Transverse colon (tissue), 4 donors: Measurements from ENCODE around the gene HIVEP1. TPM values are rescaled to one million over a fixed set of nuclear protein-coding genes. Genes with fewer than 3 reads are reported as not detected.
"Not testable (repeated sequence)": the region's sequence is repeated elsewhere in the genome, so short reads cannot be mapped to it uniquely, and the experiment has no call there.

ENCODE experiments used
- DNase-seq: peaks from one replicate; pipeline ENCODE4 v3.0.0-alpha.2; 2019
- H3K27ac ChIP-seq, 4 donors: fragments of 200-600 bp; sonication (generic); 2 replicates each; pipeline ENCODE4 v1.5.1; 2016 to 2018; ENCODE audit warnings: inconsistent platforms in 4 of 4
- H3K27me3 ChIP-seq: fragments of 200-600 bp; sonication (generic); 2 replicates; pipeline ENCODE4 v1.5.1; 2017; ENCODE audit warnings: inconsistent platforms
- H3K36me3 ChIP-seq, 4 donors: fragments of 200-600 bp; sonication (generic); 2 replicates each; pipeline ENCODE4 v1.5.1; 2017 to 2019; ENCODE audit warnings: inconsistent platforms in 4 of 4
- H3K4me1 ChIP-seq, 4 donors: fragments of 200-600 bp; sonication (generic); 2 replicates each; pipeline ENCODE4 v1.5.1; 2017 to 2020; ENCODE audit warnings: inconsistent platforms in 4 of 4
- H3K4me3 ChIP-seq, 4 donors: fragments of 200-600 bp; sonication (generic); 1 replicate in 1 of 4; 2 replicates in 3 of 4; pipeline versions ENCODE4 v1.5.1 to v1.6.1; 2017 to 2019; ENCODE audit warnings: inconsistent platforms in 4 of 4
- H3K9me3 ChIP-seq, 2 donors: fragments of 200-600 bp; sonication (generic); 2 replicates each; pipeline ENCODE4 v1.5.1; 2017 to 2019; ENCODE audit warnings: inconsistent platforms in 2 of 2
- CTCF ChIP-seq, 5 experiments: fragments of 200-600 bp in 3 of 5; fragments of 450-650 bp in 2 of 5; sonication (generic) in 3 of 5; IDR thresholded peaks; 1 replicate in 2 of 5; 2 replicates in 3 of 5; pipeline ENCODE4 v1.5.1; 2016 to 2017; ENCODE audit warnings: antibody characterized with exemption in 5 of 5, inconsistent platforms in 3 of 5, mild to moderate bottlenecking in 2 of 5, moderate library complexity in 1 of 5
- EP300 ChIP-seq: sonication (generic); formaldehyde crosslinking; IDR thresholded peaks from one replicate; pipeline ENCODE4 v1.6.1; 2017; ENCODE audit warnings: antibody characterized with exemption, low read depth
- POLR2A ChIP-seq: fragments of 450-650 bp; IDR thresholded peaks from one replicate; pipeline ENCODE4 v1.6.1; 2016; ENCODE audit warnings: antibody characterized with exemption, mild to moderate bottlenecking, moderate library complexity
- POLR2AphosphoS5 ChIP-seq, 3 donors: sonication (generic); formaldehyde crosslinking; IDR thresholded peaks; one replicate each; pipeline ENCODE4 v1.6.1; 2016; ENCODE audit warnings: antibody characterized with exemption in 3 of 3
- WGBS, 2 donors: methylation state at CpG; one replicate each; pipeline ENCODE4 v1.1.5; 2018; ENCODE audit warnings: low coverage in 1 of 2; 5-methylcytosine and 5-hydroxymethylcytosine counted together
- in situ Hi-C, 4 donors: fragments of 200-750 bp; cut with MboI; loops; one replicate each; pipeline versions ENCODE4 v1.15.0 to v1.15.1; 2017; ENCODE audit warnings: low sequenced_read_pairs in 3 of 4, low pct_ligation_motif_present in 1 of 4, low pct_unique_long_range_greater_than_20kb in 1 of 4
- intact Hi-C: fragments of 100-400 bp; cut with DNase I; formaldehyde crosslinking; loops from one replicate; pipeline ENCODE4 v1.15.1; 2023; ENCODE audit warnings: low total_unique reads
- total RNA-seq, 4 donors: library from RNA; depleted of rRNA; stranded (reverse); fragments of >200 nt; gene quantifications; one replicate each; pipeline ENCODE4 v1.1.0, GENCODE V29; 2016

Gene HIVEP1
- total RNA-seq, 4 donors from 2014 or later: 18.9 to 90.9 (median 30.5) TPM

GRCh38 chr6:12175626-12176025 is 163.5 kb downstream of the HIVEP1 start:
- WGBS, 2 donors: 67 to 93% methylated on average over 1 to 8 of the region's 8 CpGs
- H3K36me3 ChIP-seq: no peaks in the 10 kb centered on the region
- H3K4me1 ChIP-seq: peaks cover 0 to 6% (median 0%) of the 10 kb centered on the region in 4 donors
- intact Hi-C loops: no loop called here
- in situ Hi-C loops: no loop called here
- no peaks in the 10 kb centered on the region for H3K27me3 ChIP-seq
- DNase-seq: no peak
- H3K9me3 ChIP-seq: no peaks in the 10 kb centered on the region
- TF ChIP-seq POLR2A (no peak), POLR2AphosphoS5 (IDR thresholded peaks at IDR 0.05) (no peak), EP300 (no peak), CTCF (IDR thresholded peaks at IDR 0.05) (no peak)
- H3K27ac ChIP-seq: no peak overlapping the region
- H3K4me3 ChIP-seq: no peak overlapping the region

- in situ Hi-C loops: not testable (repeated sequence)
Observed at GRCh38 chr6:12176782-12177181, 164.7 kb downstream of the HIVEP1 start.

DNA sequence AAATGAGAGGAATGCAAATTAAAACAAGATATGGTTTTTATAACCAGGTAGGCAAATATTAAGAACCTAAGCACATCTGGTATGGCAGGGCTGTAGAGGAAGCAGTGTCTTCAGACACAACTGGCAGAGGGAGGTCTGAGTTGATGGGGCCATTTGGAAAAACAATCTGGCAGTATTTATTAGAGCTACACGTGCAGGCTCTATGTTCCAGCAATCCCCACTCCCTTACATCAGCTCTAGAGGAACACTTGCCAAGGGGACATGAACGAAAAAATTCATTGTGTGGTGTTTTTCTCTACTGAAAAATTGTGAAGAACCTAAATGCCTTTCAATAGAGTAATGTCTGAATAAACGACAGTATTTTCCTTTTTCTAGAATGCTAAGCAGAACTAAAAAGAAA is 166.4 kb downstream of the HIVEP1 start:
- WGBS, 2 donors: 66 to 79% methylated on average over 2 to 3 of the region's 3 CpGs
- Histone ChIP-seq H3K27me3 (no peaks in the 10 kb centered on the region), H3K9me3 (no peaks in the 10 kb centered on the region), H3K4me3 (no peak overlapping the region), H3K36me3 (no peaks in the 10 kb centered on the region), H3K27ac (no peak overlapping the region), H3K4me1 (peaks cover 0 to under 1% (median 0%) of the 10 kb centered on the region in 4 donors)
- intact Hi-C loops (no loop called here), in situ Hi-C loops (no loop called here)
- no peak for TF ChIP-seq EP300
- no peak for TF ChIP-seq POLR2AphosphoS5 (IDR thresholded peaks at IDR 0.05)
- TF ChIP-seq POLR2A: no peak
- TF ChIP-seq CTCF (IDR thresholded peaks at IDR 0.05): no peak
- DNase-seq: no peak

More at GRCh38 chr6:12176782-12177181, 164.7 kb downstream of the HIVEP1 start:
- intact Hi-C loops, H3K27me3 ChIP-seq, DNase-seq, H3K9me3 ChIP-seq, H3K4me1 ChIP-seq, H3K27ac ChIP-seq, H3K4me3 ChIP-seq, H3K36me3 ChIP-seq: not testable (repeated sequence)
- WGBS, 2 donors: 74 to 97% methylated on average over 3 of the region's 3 CpGs

DNA sequence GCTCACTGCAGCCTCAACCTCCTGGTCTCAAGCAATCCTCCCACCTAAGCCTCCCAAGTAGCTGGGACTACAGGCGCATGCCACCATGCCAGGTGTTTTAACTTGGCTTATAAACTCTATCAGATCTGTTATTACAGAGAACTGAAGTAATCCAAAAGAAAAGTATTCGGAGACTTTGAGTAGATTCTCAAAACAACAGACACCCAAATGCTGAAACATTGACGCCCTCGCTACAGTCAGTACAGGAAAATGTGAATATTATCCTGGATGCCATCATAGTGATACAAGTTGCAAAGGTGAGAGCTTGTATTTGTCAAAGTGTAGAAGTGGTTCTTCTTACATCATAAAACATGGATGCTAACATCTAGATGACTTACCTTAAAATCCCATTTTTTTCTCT is 169.4 kb downstream of the HIVEP1 start:
- intact Hi-C loops: no loop called here
- H3K36me3 ChIP-seq: no peaks in the 10 kb centered on the region

DNA sequence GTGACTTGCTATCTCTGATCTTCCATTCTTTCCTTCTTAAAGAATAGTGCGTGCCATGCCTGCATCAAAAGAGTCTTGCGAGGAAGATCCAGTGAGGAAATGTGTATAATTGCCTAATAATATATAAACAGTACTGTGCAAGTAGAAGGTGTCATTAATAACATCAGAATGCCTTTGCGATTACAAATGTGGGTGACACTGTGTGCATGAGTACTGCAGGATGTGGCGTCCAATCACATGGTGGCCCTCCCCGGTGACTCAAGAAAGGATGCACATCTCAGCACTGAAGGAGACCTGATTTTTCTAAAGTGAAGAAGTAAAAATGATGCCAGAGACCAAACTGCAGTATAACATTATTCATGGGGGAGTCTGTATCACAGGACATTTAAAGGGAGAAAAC is 170.6 kb downstream of the HIVEP1 start:
- in situ Hi-C loops: no loop called here
- Histone ChIP-seq H3K4me3 (no peak overlapping the region), H3K27me3 (no peaks in the 10 kb centered on the region), H3K9me3 (no peaks in the 10 kb centered on the region), H3K36me3 (no peaks in the 10 kb centered on the region), H3K27ac (no peak overlapping the region), H3K4me1 (no peaks in the 10 kb centered on the region)
- 83 to 90% methylated on average over 5 of the region's 5 CpGs for WGBS, 2 donors
- TF ChIP-seq POLR2AphosphoS5 (IDR thresholded peaks at IDR 0.05) (no peak), EP300 (no peak), POLR2A (no peak), CTCF (IDR thresholded peaks at IDR 0.05) (no peak)
- DNase-seq: no peak
- intact Hi-C loops: no loop called here

More for the DNA sequence above, 169.4 kb downstream of the HIVEP1 start:
- WGBS, 2 donors: 94 to 100% methylated on average over 4 of the region's 4 CpGs
- no peak overlapping the region for H3K4me3 ChIP-seq
- in situ Hi-C loops: no loop called here
- H3K27ac ChIP-seq: no peak overlapping the region
- H3K9me3 ChIP-seq: no peaks in the 10 kb centered on the region
- TF ChIP-seq POLR2AphosphoS5 (IDR thresholded peaks at IDR 0.05): no peak
- DNase-seq: no peak
- H3K27me3 ChIP-seq: no peaks in the 10 kb centered on the region
- H3K4me1 ChIP-seq: no peaks in the 10 kb centered on the region
